Measurements from ENCODE around the gene MLANA.

The MLANA gene

GRCh38 chr9:5846096-5846495 is 44.6 kb upstream of the MLANA start:
- in situ Hi-C loops (cut with HindIII; ENCODE audit: low pct_ligation_motif_present, low sequenced_read_pairs) = no loop called here
- no peak overlapping the region for H3K27ac ChIP-seq
- no peaks in the 10 kb centered on the region for H3K36me3 ChIP-seq (replicated peaks)
- no peak overlapping the region for H3K4me3 ChIP-seq (ENCODE audit: low read depth, low read length)
- H3K27me3 ChIP-seq (replicated peaks) = no peaks in the 10 kb centered on the region
- DNase-seq = no peak
- no peak for TF ChIP-seq CTCF (IDR thresholded peaks at IDR 0.05; ENCODE audit: low read depth, low read length, missing control alignments)

- no peak overlapping the region for H3K27ac ChIP-seq
- TF ChIP-seq CTCF (IDR thresholded peaks at IDR 0.05; ENCODE audit: low read depth, low read length, missing control alignments) = no peak
- DNase-seq = no peak
Observed at GRCh38 chr9:5846501-5846921, 44.2 kb upstream of the MLANA start.

GRCh38 chr9:5848372-5848882 is 42.3 kb upstream of the MLANA start:
- DNase-seq = no peak
- Histone ChIP-seq H3K4me3 (ENCODE audit: low read depth, low read length) (no peak overlapping the region), H3K27ac (no peak overlapping the region), H3K36me3 (replicated peaks) (no peaks in the 10 kb centered on the region), H3K27me3 (replicated peaks) (no peaks in the 10 kb centered on the region)
- TF ChIP-seq CTCF (IDR thresholded peaks at IDR 0.05; ENCODE audit: low read depth, low read length, missing control alignments) = no peak
- in situ Hi-C loops (cut with HindIII; ENCODE audit: low pct_ligation_motif_present, low sequenced_read_pairs) = no loop called here

More at GRCh38 chr9:5846501-5846921, 44.2 kb upstream of the MLANA start:
- in situ Hi-C loops (cut with HindIII; ENCODE audit: low pct_ligation_motif_present, low sequenced_read_pairs) = no loop called here
- no peaks in the 10 kb centered on the region for H3K27me3 ChIP-seq (replicated peaks)
- H3K36me3 ChIP-seq (replicated peaks) = no peaks in the 10 kb centered on the region
- no peak overlapping the region for H3K4me3 ChIP-seq (ENCODE audit: low read depth, low read length)

- H3K4me3 ChIP-seq (ENCODE audit: low read depth, low read length) = no peak overlapping the region
- in situ Hi-C loops (cut with HindIII; ENCODE audit: low pct_ligation_motif_present, low sequenced_read_pairs) = no loop called here
- no peak for TF ChIP-seq CTCF (IDR thresholded peaks at IDR 0.05; ENCODE audit: low read depth, low read length, missing control alignments)
Observed at GRCh38 chr9:5850724-5851122, 40.0 kb upstream of the MLANA start.

GRCh38 chr9:5851445-5851844 is 39.2 kb upstream of the MLANA start:
- H3K27ac ChIP-seq = no peak overlapping the region
- H3K4me3 ChIP-seq (ENCODE audit: low read depth, low read length) = no peak overlapping the region
- in situ Hi-C loops (cut with HindIII; ENCODE audit: low pct_ligation_motif_present, low sequenced_read_pairs) = no loop called here
- DNase-seq = peak; percentile 55
- no peaks in the 10 kb centered on the region for H3K27me3 ChIP-seq (replicated peaks)
- no peaks in the 10 kb centered on the region for H3K36me3 ChIP-seq (replicated peaks)
- TF ChIP-seq CTCF (IDR thresholded peaks at IDR 0.05; ENCODE audit: low read depth, low read length, missing control alignments) = no peak

More at GRCh38 chr9:5850724-5851122, 40.0 kb upstream of the MLANA start:
- no peaks in the 10 kb centered on the region for H3K36me3 ChIP-seq (replicated peaks)
- no peak overlapping the region for H3K27ac ChIP-seq
- H3K27me3 ChIP-seq (replicated peaks) = no peaks in the 10 kb centered on the region
- DNase-seq = no peak

GRCh38 chr9:5852987-5853386 is 37.7 kb upstream of the MLANA start:
- Histone ChIP-seq H3K4me3 (ENCODE audit: low read depth, low read length) (no peak overlapping the region), H3K27me3 (replicated peaks) (no peaks in the 10 kb centered on the region), H3K36me3 (replicated peaks) (no peaks in the 10 kb centered on the region), H3K27ac (no peak overlapping the region)
- TF ChIP-seq CTCF (IDR thresholded peaks at IDR 0.05; ENCODE audit: low read depth, low read length, missing control alignments) = no peak
- no peak for DNase-seq
- in situ Hi-C loops (cut with HindIII; ENCODE audit: low pct_ligation_motif_present, low sequenced_read_pairs) = no loop called here
